K562 (cell line): ENCODE results near the gene HADHA. TPM values are rescaled to one million over a fixed set of nuclear protein-coding genes. Genes with fewer than 3 reads are reported as not detected.

Experiments used
- CEBPG ChIP-seq, 3 experiments: fragments of 200-800 bp in 1 of 3; sonication (Bioruptor generic) in 1 of 3; sonication (generic) in 1 of 3; formaldehyde crosslinking in 1 of 3; IDR thresholded peaks in 2 of 3; conservative IDR thresholded peaks in 1 of 3; 2 replicates each; pipeline versions ENCODE4 v1.6.1 to v1.8.0; 2016 to 2022; ENCODE audit warnings: missing compliant biosample characterization in 2 of 3, missing genetic modification characterization in 2 of 3, mild to moderate bottlenecking in 1 of 3, missing genetic modification reagents in 1 of 3
- DMBX1 ChIP-seq: fragments of 250-450 bp; sonication (Bioruptor Pico); IDR thresholded peaks from 2 replicates; pipeline ENCODE4 v1.8.0; 2022; ENCODE audit warnings: inconsistent platforms, mild to moderate bottlenecking, moderate library complexity, borderline replicate concordance
- FOXJ2 ChIP-seq: fragments of 200-800 bp; sonication (Bioruptor generic); IDR thresholded peaks from 2 replicates; pipeline ENCODE4 v1.6.1; 2016; ENCODE audit warnings: missing genetic modification characterization, missing compliant biosample characterization
- FOXP4 ChIP-seq: sonication (generic); formaldehyde crosslinking; IDR thresholded peaks from 2 replicates; pipeline ENCODE4 v1.8.0; 2022; ENCODE audit warnings: mild to moderate bottlenecking, missing genetic modification reagents, borderline replicate concordance
- HMG20B ChIP-seq: fragments of 250-450 bp; sonication (Bioruptor Pico); IDR thresholded peaks from 2 replicates; pipeline ENCODE4 v1.5.0; 2021; ENCODE audit warnings: mild to moderate bottlenecking
- MEF2A ChIP-seq: IDR thresholded peaks from 2 replicates; pipeline ENCODE4 v1.6.1; 2011; ENCODE audit warnings: low read depth, mild to moderate bottlenecking, low read length, moderate library complexity; ENCODE audit not compliant: control insufficient read depth
- NFIC ChIP-seq: fragments of 450-650 bp; IDR thresholded peaks from 2 replicates; pipeline ENCODE4 v1.6.1; 2017; ENCODE audit warnings: mild to moderate bottlenecking, inconsistent platforms
- NR4A1 ChIP-seq, 2 experiments: fragments of 250-450 bp in 1 of 2; fragments of 450-650 bp in 1 of 2; sonication (Bioruptor Pico) in 1 of 2; IDR thresholded peaks; 2 replicates each; pipeline versions ENCODE4 v1.4.0 to v1.6.1; 2016 to 2020; ENCODE audit warnings: mild to moderate bottlenecking in 2 of 2, missing compliant biosample characterization in 1 of 2, missing genetic modification characterization in 1 of 2, moderate library complexity in 1 of 2
- RBFOX2 ChIP-seq: fragments of 200-400 bp; formaldehyde crosslinking; IDR thresholded peaks from 2 replicates; pipeline ENCODE4 v1.6.1; 2017; ENCODE audit warnings: low read depth, mild to moderate bottlenecking, low read length, moderate library complexity
- RBM25 ChIP-seq: fragments of 200-400 bp; formaldehyde crosslinking; IDR thresholded peaks from 2 replicates; pipeline ENCODE4 v1.6.1; 2018; ENCODE audit warnings: low read length, low read depth, moderate library complexity; ENCODE audit not compliant: severe bottlenecking
- ZBTB1 ChIP-seq: sonication (generic); formaldehyde crosslinking; IDR thresholded peaks from 2 replicates; pipeline ENCODE4 v1.8.1; 2023; ENCODE audit warnings: missing genetic modification reagents, low read depth, mild to moderate bottlenecking, borderline replicate concordance
- polyA plus RNA-seq, 8 experiments: library from polyadenylated mRNA; depleted of rRNA in 4 of 8; stranded (reverse) in 5 of 8; unstranded in 3 of 8; fragments of >200 nt; fragmentation: Nextera tagmentation in 2 of 8; fragmentation: Illumina TruSeq in 1 of 8; extraction: Ambion mirVana in 2 of 8; extraction: Trizol in 1 of 8; gene quantifications; 2 replicates each; pipeline versions ENCODE4 v1.2.1 to v1.2.3, GENCODE V29; 2011 to 2014; ENCODE audit warnings: inconsistent platforms in 1 of 8, missing spikeins in 1 of 8
- total RNA-seq, 7 experiments: library from RNA; depleted of rRNA in 6 of 7; stranded (reverse); fragments of >200 nt in 6 of 7; fragmentation: Illumina TruSeq in 2 of 7; extraction: Trizol in 2 of 7; gene quantifications; 2 replicates each; pipeline versions ENCODE4 v1.2.1 to v1.2.3, GENCODE V29; 2011 to 2021; ENCODE audit warnings: low replicate concordance in 1 of 7

The HADHA gene
- total and polyA plus RNA-seq, 9 of the 15 experiments (the other 6 are each of a cell fraction or from before 2014, with no cell fraction given): 145 to 326 (median 202) TPM

- TF ChIP-seq CEBPG (CRISPR knock-in tag; IDR thresholded peaks at IDR 0.05): no peak
- peak; percentile 90 to 97 for TF ChIP-seq CEBPG (tag; conservative IDR thresholded peaks at IDR 0.05 in 1 of 2, IDR thresholded peaks at IDR 0.05 in 1 of 2)
- TF ChIP-seq MEF2A: no peak
- TF ChIP-seq RBFOX2: no peak
- TF ChIP-seq ZBTB1: no peak
- peak; percentile 75 for TF ChIP-seq NFIC
- TF ChIP-seq DMBX1: no peak
- TF ChIP-seq HMG20B: no peak
- no peak for TF ChIP-seq FOXP4 (CRISPR knock-in tag)
- TF ChIP-seq RBM25: no peak
- TF ChIP-seq NR4A1 (CRISPR knock-in tag; IDR thresholded peaks at IDR 0.05): no peak
- TF ChIP-seq NR4A1 (tag; IDR thresholded peaks at IDR 0.05): 0 out of 2 replicates have a peak, but pooled peaks have one; percentile 23
- peak; percentile 50 for TF ChIP-seq FOXJ2 (tag)
Observed at GRCh38 chr2:26274058-26274613, 29.7 kb upstream of the HADHA start (continued).
